GM23338 (cell line): ENCODE results near the gene ACY1. TPM values are rescaled to one million over a fixed set of nuclear protein-coding genes. Genes with fewer than 3 reads are reported as not detected.

Experiments
- ATAC-seq: fragments of 200-7000 bp; cut with Tn5 transposase; 3 replicates; pipeline ENCODE4 v1.9.1; 2020
- DNase-seq: peaks from one replicate; pipeline ENCODE4 v3.0.0-alpha.2; 2015; ENCODE audit warnings: low spot score
- H2AFZ ChIP-seq: fragments of 200-600 bp; sonication (generic); 2 replicates; pipeline ENCODE4 v1.8.0; 2016; ENCODE audit warnings: antibody characterized with exemption, mild to moderate bottlenecking, moderate library complexity
- H3F3A ChIP-seq: fragments of 200-600 bp; sonication (generic); replicated peaks from 2 replicates; pipeline ENCODE4 v1.8.0; 2017; ENCODE audit warnings: antibody characterized with exemption, mixed run types, low read depth
- H3K27ac ChIP-seq: fragments of 200-600 bp; sonication (generic); 2 replicates; pipeline ENCODE4 v1.6.1; 2016; ENCODE audit warnings: low read depth
- H3K27me3 ChIP-seq: fragments of 200-600 bp; sonication (generic); 2 replicates; pipeline ENCODE4 v1.8.0; 2016; ENCODE audit warnings: mild to moderate bottlenecking, mixed run types, moderate library complexity; ENCODE audit not compliant: insufficient read depth
- H3K36me3 ChIP-seq: fragments of 200-600 bp; sonication (generic); 2 replicates; pipeline ENCODE4 v1.8.0; 2016; ENCODE audit warnings: mild to moderate bottlenecking; ENCODE audit not compliant: insufficient read depth
- H3K4me1 ChIP-seq: fragments of 200-600 bp; sonication (generic); 2 replicates; pipeline ENCODE4 v1.8.0; 2016; ENCODE audit warnings: mild to moderate bottlenecking, moderate library complexity; ENCODE audit not compliant: insufficient read depth
- H3K4me2 ChIP-seq: fragments of 200-600 bp; sonication (generic); 2 replicates; pipeline ENCODE4 v1.7.1; 2017; ENCODE audit warnings: mixed run types
- H3K4me3 ChIP-seq: fragments of 200-600 bp; sonication (generic); 2 replicates; pipeline ENCODE4 v1.6.1; 2016; ENCODE audit warnings: mixed run types
- H3K79me2 ChIP-seq: fragments of 200-600 bp; sonication (generic); replicated peaks from 2 replicates; pipeline ENCODE4 v1.8.0; 2017; ENCODE audit warnings: mild to moderate bottlenecking; ENCODE audit not compliant: insufficient read depth
- H3K9me2 ChIP-seq: fragments of 200-600 bp; sonication (generic); 2 replicates; pipeline ENCODE4 v1.8.0; 2017; ENCODE audit not compliant: insufficient read depth
- H4K20me1 ChIP-seq: fragments of 200-600 bp; sonication (generic); replicated peaks from 2 replicates; pipeline ENCODE4 v1.8.0; 2017; ENCODE audit warnings: mild to moderate bottlenecking; ENCODE audit not compliant: insufficient read depth
- H3K27ac Mint-ChIP-seq: 2 replicates; pipeline ENCODE4 v1.8.0; 2020; ENCODE audit warnings: inconsistent platforms, mild to moderate bottlenecking, moderate library complexity, mixed read lengths
- H3K27me3 Mint-ChIP-seq: 3 replicates; pipeline ENCODE4 v1.8.0; 2022; ENCODE audit warnings: low read depth, mild to moderate bottlenecking, moderate library complexity, mixed read lengths, inconsistent platforms; ENCODE audit not compliant: insufficient read depth, poor library complexity
- H3K36me3 Mint-ChIP-seq: 3 replicates; pipeline ENCODE4 v1.8.0; 2021; ENCODE audit warnings: low read depth, mild to moderate bottlenecking, inconsistent platforms, moderate library complexity, mixed read lengths
- H3K4me1 Mint-ChIP-seq: 3 replicates; pipeline ENCODE4 v1.8.0; 2020; ENCODE audit warnings: mild to moderate bottlenecking, inconsistent platforms, mixed read lengths
- H3K4me3 Mint-ChIP-seq: 3 replicates; pipeline ENCODE4 v1.8.0; 2021; ENCODE audit warnings: moderate library complexity, mild to moderate bottlenecking, inconsistent platforms, mixed read lengths
- H3K9me3 Mint-ChIP-seq: 3 replicates; pipeline ENCODE4 v1.8.0; 2020; ENCODE audit warnings: moderate library complexity, mild to moderate bottlenecking, inconsistent platforms, mixed read lengths
- CREB1 ChIP-seq: fragments of 250-450 bp; sonication (Bioruptor Pico); IDR thresholded peaks from 2 replicates; pipeline ENCODE4 v1.5.0; 2020; ENCODE audit warnings: low read depth, mild to moderate bottlenecking, moderate library complexity
- CTCF ChIP-seq, 2 experiments: fragments of 200-600 bp in 1 of 2; sonication (generic) in 1 of 2; conservative IDR thresholded peaks; 2 replicates each; pipeline versions ENCODE4 v1.5.1 to v1.6.1; 2016 to 2017; ENCODE audit warnings: antibody characterized with exemption in 2 of 2, low read depth in 2 of 2, mild to moderate bottlenecking in 2 of 2, moderate library complexity in 1 of 2
- ETS1 ChIP-seq: IDR thresholded peaks from 2 replicates; pipeline ENCODE4 v1.6.1; 2016; ENCODE audit warnings: antibody characterized with exemption
- EZH2 ChIP-seq: fragments of 200-600 bp; sonication (generic); IDR thresholded peaks from one replicate; pipeline ENCODE4 v1.8.0; 2017; ENCODE audit warnings: antibody characterized with exemption, mild to moderate bottlenecking, low read depth; ENCODE audit not compliant: unreplicated experiment
- EZH2phosphoT487 ChIP-seq: fragments of 200-600 bp; sonication (generic); IDR thresholded peaks from one replicate; pipeline ENCODE4 v1.8.1; 2018; ENCODE audit warnings: antibody characterized with exemption; ENCODE audit not compliant: unreplicated experiment
- JUNB ChIP-seq: IDR thresholded peaks from one replicate; pipeline ENCODE4 v1.6.1; 2016; ENCODE audit warnings: antibody characterized with exemption; ENCODE audit not compliant: unreplicated experiment
- POLR2AphosphoS5 ChIP-seq: IDR thresholded peaks from 2 replicates; pipeline ENCODE4 v1.6.1; 2016; ENCODE audit warnings: antibody characterized with exemption, low read depth
- REST ChIP-seq: IDR thresholded peaks from one replicate; pipeline ENCODE4 v1.6.1; 2018; ENCODE audit warnings: antibody characterized with exemption; ENCODE audit not compliant: unreplicated experiment
- STAT1 ChIP-seq: IDR thresholded peaks from one replicate; pipeline ENCODE4 v1.6.1; 2016; ENCODE audit warnings: antibody characterized with exemption; ENCODE audit not compliant: unreplicated experiment
- ZNF331 ChIP-seq: fragments of 250-450 bp; sonication (Bioruptor Pico); IDR thresholded peaks from 2 replicates; pipeline ENCODE4 v1.5.0; 2020; ENCODE audit warnings: low read depth, mild to moderate bottlenecking, moderate library complexity
- ZNF462 ChIP-seq: fragments of 250-450 bp; sonication (Bioruptor Pico); IDR thresholded peaks from 2 replicates; pipeline ENCODE4 v1.5.0; 2020; ENCODE audit warnings: mild to moderate bottlenecking, moderate library complexity
- polyA plus RNA-seq: library from polyadenylated mRNA; unstranded; fragments of >200 nt; fragmentation: Nextera tagmentation; extraction: Ambion mirVana; gene quantifications from 2 replicates; pipeline ENCODE4 v1.2.1, GENCODE V29; 2016
- total RNA-seq: library from RNA; depleted of rRNA; stranded (reverse); fragments of >200 nt; shearing (Covaris generic); gene quantifications from 2 replicates; pipeline ENCODE4 v1.2.3, GENCODE V29; 2014

The ACY1 gene
- total and polyA plus RNA-seq, 2 experiments from 2014 or later: 38.4 to 62.8 TPM

GRCh38 chr3:51954713-51955112, 28.6 kb upstream of the ACY1 start:
- Histone ChIP-seq H3K79me2 (no peaks in the 10 kb centered on the region), H3K36me3 (no peaks in the 10 kb centered on the region), H3K27ac (no peak overlapping the region), H3F3A (0 out of 2 replicates have a peak, but pooled peaks cover 5% of the 10 kb centered on the region), H2AFZ (no peak overlapping the region), H3K27me3 (peaks cover 60% of the 10 kb centered on the region), H3K4me1 (no peaks in the 10 kb centered on the region; the same call in 1 of the 2 replicates), H3K4me3 (no peak overlapping the region), H4K20me1 (no peaks in the 10 kb centered on the region; the same call in 1 of the 2 replicates), H3K4me2 (no peak overlapping the region; the same call in 1 of the 2 replicates), H3K9me2 (no peaks in the 10 kb centered on the region)
- Mint-ChIP-seq H3K36me3 (peaks cover 3% of the 10 kb centered on the region; the same call in 1 of the 3 replicates), H3K4me3 (no peak overlapping the region), H3K9me3 (no peaks in the 10 kb centered on the region), H3K27me3 (peaks cover 48% of the 10 kb centered on the region), H3K4me1 (peaks cover 2% of the 10 kb centered on the region; the same call in 2 of the 3 replicates), H3K27ac (no peak overlapping the region)
- TF ChIP-seq EZH2phosphoT487 (no peak), JUNB (no peak), ZNF462 (CRISPR knock-in tag) (no peak), CTCF (conservative IDR thresholded peaks at IDR 0.05; ENCODE audit: low read depth in 2 of 2) (no peak), ZNF331 (CRISPR knock-in tag) (no peak), REST (no peak), POLR2AphosphoS5 (no peak), EZH2 (no peak), CREB1 (no peak), ETS1 (no peak), STAT1 (no peak)
- DNase-seq (no peak), ATAC-seq (no peak)
